Right lobe of liver (tissue), 6 donors: Measurements from ENCODE around the gene FSTL3. TPM values are rescaled to one million over a fixed set of nuclear protein-coding genes. Genes with fewer than 3 reads are reported as not detected.
"Not testable (repeated sequence)": the region's sequence is repeated elsewhere in the genome, so short reads cannot be mapped to it uniquely, and the experiment has no call there.

ENCODE experiments used
- ATAC-seq, 4 donors: fragments of 200-7000 bp; cut with Tn5 transposase; one replicate each; pipeline ENCODE4 v1.9.1; 2020; ENCODE audit warnings: mild to moderate bottlenecking in 4 of 4, moderate library complexity in 4 of 4
- DNase-seq, 3 donors: peaks; one replicate each; pipeline ENCODE4 v3.0.0-alpha.2; 2020
- H3K27ac ChIP-seq, 3 donors: fragments of 200-600 bp; one replicate each; pipeline ENCODE4 v1.8.0; 2022
- H3K27me3 ChIP-seq, 2 donors: fragments of 200-600 bp; one replicate each; pipeline ENCODE4 v1.8.0; 2022
- H3K36me3 ChIP-seq, 4 donors: fragments of 200-600 bp; sonication (generic) in 1 of 4; one replicate each; pipeline versions ENCODE4 v1.5.1 to v1.8.0; 2017 to 2022; ENCODE audit warnings: control low read depth in 1 of 4
- H3K4me1 ChIP-seq, 4 donors: fragments of 200-600 bp; sonication (generic) in 1 of 4; one replicate each; pipeline versions ENCODE4 v1.5.1 to v1.8.0; 2017 to 2022; ENCODE audit warnings: control low read depth in 1 of 4
- H3K4me3 ChIP-seq, 3 donors: fragments of 200-600 bp; one replicate each; pipeline ENCODE4 v1.8.0; 2022
- H3K9me3 ChIP-seq, 4 donors: fragments of 200-600 bp; sonication (generic) in 1 of 4; one replicate each; pipeline versions ENCODE4 v1.5.1 to v1.8.0; 2017 to 2022; ENCODE audit warnings: control low read depth in 1 of 4
- POLR2A ChIP-seq: fragments of 450-650 bp; IDR thresholded peaks from one replicate; pipeline ENCODE4 v1.6.1; 2017; ENCODE audit warnings: antibody characterized with exemption, mild to moderate bottlenecking
- WGBS: methylation state at CpG from one replicate; pipeline ENCODE4 v1.1.6; 2018; ENCODE audit warnings: low coverage, low lambda C conversion rate; ENCODE audit not compliant: insufficient coverage; ENCODE audit errors: missing lambda C conversion rate; 5-methylcytosine and 5-hydroxymethylcytosine counted together
- intact Hi-C, 2 donors: fragments of 100-400 bp; cut with DNase I; formaldehyde crosslinking; loops; one replicate each; pipeline versions ENCODE4 v1.11.2 to v1.14.1; 2022
- long read RNA-seq: library from polyadenylated mRNA; unstranded; transcript quantifications from one replicate; pipeline ENCODE4 v2.0.0, GENCODE V29; 2019
- total RNA-seq, 6 experiments: library from RNA; depleted of rRNA in 2 of 6; stranded (reverse); fragments of >200 nt in 2 of 6; fragmentation: NEBNext Ultra II Directional in 3 of 6; extraction: Animal tissue kit (Norgen Biotek cat#: 25700) in 3 of 6; gene quantifications; one replicate each; pipeline versions ENCODE4 v1.1.0 to v1.2.4, GENCODE V29; 2016 to 2023
- TF ChIP-seq, protein P1 (sequence below), 4 donors: fragments of 200-600 bp in 3 of 4; fragments of 450-650 bp in 1 of 4; IDR thresholded peaks; one replicate each; pipeline versions ENCODE4 v1.5.1 to v1.8.0; 2016 to 2022; ENCODE audit warnings: antibody characterized with exemption in 4 of 4, mild to moderate bottlenecking in 2 of 4
- donor health status: DM: no; HTN: yes; CAD: no.
- donor health status: DM: no; HTN: no; CAD: no.
- donor health status: DM: no; HTN: no; CAD: no.
- donor health status: DM: no; HTN: yes; CAD: no.
- donor health status: DM: no; HTN: yes; CAD: no.

FSTL3 gene
- total RNA-seq, result 10 to 100 TPM in 3 of 6 experiments, 1 to 10 TPM in 3; 4.2 to 18.7 (median 10.4) TPM
- long read RNA-seq, partial matches to known transcripts, result 0 of 5 reads
- long read RNA-seq, other reads (novel, unspliced or antisense), result 1 of 5 reads

DNA sequence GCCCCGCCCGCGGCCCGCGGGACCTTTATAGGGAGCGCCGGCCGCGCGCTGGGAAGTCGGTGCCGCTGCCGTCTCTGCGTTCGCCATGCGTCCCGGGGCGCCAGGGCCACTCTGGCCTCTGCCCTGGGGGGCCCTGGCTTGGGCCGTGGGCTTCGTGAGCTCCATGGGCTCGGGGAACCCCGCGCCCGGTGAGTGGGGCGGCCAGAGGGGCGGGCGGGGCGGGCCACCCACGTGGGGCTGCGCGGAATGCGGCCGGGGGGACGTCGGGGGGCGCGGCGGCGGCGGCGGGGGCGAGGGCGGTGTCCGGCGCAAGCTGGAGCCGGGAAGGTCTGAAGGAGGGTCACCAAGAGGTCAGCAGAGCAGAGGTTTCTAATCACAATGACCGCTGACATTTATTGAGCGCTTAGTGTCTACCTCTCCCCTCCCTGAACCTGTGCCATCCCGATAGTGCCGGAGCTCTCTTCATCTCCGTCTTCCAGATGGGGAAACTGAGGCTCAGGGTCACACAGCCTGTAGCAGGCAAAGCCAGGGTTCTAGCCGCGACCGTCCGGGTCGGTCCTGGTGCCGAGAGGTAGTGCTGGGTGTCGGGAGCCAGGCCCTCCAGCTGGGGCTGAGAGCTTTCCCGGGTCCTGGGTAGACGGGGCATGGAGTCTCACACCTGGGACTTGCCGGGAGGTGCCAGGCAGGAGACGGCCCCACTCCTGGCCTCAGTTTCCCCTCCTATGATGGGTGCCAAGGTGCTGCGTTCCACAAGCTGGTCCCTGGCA lies at the start of gene FSTL3:
Gene FSTL3 (plus strand): TSS at position 54 of the 767 bp plus-strand sequence. CDS start 32 bp downstream, at position 86.
- WGBS, result 23% methylated on average over 8 of the region's 63 CpGs
- intact Hi-C loops, result no loop called here
- Histone ChIP-seq H3K9me3 (no peaks in the 10 kb centered on the region), H3K27me3 (no peaks in the 10 kb centered on the region), H3K4me3 (peak within 1 kb of the TSS; percentile 23 to 32 (median 27)), H3K27ac (peak within 1 kb of the TSS; percentile 31 to 75 (median 53)), H3K4me1 (peaks cover 0 to 15% (median 0%) of the 10 kb centered on the region in 4 donors), H3K36me3 (no peaks in the 10 kb centered on the region)
- ATAC-seq, result no peak
- peak in 1 of 3 donors; percentile 25 for DNase-seq
- TF ChIP-seq, protein P1, sequence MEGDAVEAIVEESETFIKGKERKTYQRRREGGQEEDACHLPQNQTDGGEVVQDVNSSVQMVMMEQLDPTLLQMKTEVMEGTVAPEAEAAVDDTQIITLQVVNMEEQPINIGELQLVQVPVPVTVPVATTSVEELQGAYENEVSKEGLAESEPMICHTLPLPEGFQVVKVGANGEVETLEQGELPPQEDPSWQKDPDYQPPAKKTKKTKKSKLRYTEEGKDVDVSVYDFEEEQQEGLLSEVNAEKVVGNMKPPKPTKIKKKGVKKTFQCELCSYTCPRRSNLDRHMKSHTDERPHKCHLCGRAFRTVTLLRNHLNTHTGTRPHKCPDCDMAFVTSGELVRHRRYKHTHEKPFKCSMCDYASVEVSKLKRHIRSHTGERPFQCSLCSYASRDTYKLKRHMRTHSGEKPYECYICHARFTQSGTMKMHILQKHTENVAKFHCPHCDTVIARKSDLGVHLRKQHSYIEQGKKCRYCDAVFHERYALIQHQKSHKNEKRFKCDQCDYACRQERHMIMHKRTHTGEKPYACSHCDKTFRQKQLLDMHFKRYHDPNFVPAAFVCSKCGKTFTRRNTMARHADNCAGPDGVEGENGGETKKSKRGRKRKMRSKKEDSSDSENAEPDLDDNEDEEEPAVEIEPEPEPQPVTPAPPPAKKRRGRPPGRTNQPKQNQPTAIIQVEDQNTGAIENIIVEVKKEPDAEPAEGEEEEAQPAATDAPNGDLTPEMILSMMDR (IDR thresholded peaks at IDR 0.05), result no peak
- TF ChIP-seq POLR2A, result peak; percentile 15

DNA sequence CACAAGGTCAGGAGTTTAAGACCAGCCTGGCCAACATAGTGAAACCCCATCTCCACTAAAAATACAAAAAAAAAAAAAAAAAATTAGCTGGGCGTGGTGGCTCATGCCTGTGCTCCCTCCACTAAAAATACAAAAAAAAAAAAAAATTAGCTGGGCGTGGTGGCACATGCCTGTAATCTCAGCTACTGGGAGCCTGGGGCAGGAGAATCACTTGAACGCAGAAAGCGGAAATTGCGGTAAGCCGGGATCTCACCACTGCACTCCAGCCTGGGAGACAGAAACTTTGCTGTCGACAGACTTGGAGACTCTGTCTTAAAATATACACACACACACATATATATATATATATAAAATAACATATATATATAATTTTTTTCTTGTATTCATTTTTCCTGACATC lies 49.6 kb upstream of the FSTL3 start:
- H3K27me3 ChIP-seq, H3K4me3 ChIP-seq, H3K27ac ChIP-seq, intact Hi-C loops, H3K9me3 ChIP-seq, ATAC-seq, DNase-seq, H3K4me1 ChIP-seq: not testable (repeated sequence)
- peaks cover 0 to 38% (median 8%) of the 10 kb centered on the region in 4 donors for H3K36me3 ChIP-seq
- WGBS, result 92% methylated on average over 7 of the region's 7 CpGs

DNA sequence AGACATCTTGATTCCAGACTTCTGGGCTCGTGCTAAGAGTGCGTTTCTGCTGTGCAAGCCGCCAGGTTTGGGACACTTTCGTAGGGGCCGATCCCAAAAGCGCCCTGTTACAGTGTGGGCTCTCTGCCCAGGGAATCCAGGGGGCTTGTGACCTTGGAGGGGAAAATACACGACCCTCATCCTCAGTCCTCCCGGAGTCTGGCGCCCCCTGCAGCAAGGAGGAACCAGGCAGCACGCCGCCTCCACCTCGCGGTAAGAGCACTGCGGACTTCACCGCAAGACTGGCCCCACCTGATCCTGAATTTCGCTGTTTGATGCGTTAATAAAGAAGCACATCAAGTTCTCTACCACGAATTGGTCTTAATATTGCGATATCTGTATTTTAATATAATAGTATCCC lies 48.0 kb upstream of the FSTL3 start:
- 83% methylated on average over 4 of the region's 19 CpGs for WGBS
- no peak for ATAC-seq
- Histone ChIP-seq H3K9me3 (no peaks in the 10 kb centered on the region), H3K4me3 (no peak overlapping the region), H3K27me3 (no peaks in the 10 kb centered on the region), H3K4me1 (peaks cover 0 to 6% (median 3%) of the 10 kb centered on the region in 4 donors), H3K36me3 (peaks cover 0 to 34% (median 8%) of the 10 kb centered on the region in 4 donors), H3K27ac (no peak overlapping the region)
- intact Hi-C loops, result no loop called here
- DNase-seq, result no peak
- TF ChIP-seq, protein P1 (IDR thresholded peaks at IDR 0.05), result peak in 1 of 4 donors; percentile 11
- no peak for TF ChIP-seq POLR2A

DNA sequence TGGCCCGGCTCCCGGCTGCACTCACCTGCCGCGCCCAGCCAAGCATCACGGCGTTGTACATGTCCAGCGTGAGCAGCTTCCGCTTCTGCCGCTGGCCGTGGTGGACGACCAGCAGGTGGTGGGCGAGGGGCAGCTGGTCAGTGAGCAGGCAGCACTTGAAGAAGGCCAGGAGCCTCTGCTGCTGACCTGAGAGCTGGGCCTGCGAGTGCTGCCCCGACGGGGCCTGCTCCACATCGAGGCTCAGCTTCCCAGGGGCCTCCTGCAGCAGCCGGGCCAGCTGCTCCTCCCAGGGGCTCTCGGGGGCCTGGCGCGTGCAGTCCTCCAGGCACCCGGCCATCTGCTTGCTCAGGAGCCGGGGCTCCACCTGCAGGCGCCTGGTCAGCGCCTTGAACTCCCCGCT lies 46.7 kb upstream of the FSTL3 start:
- 81% methylated on average over 6 of the region's 25 CpGs for WGBS
- Histone ChIP-seq H3K36me3 (peaks cover 0 to 26% (median 7%) of the 10 kb centered on the region in 4 donors), H3K4me1 (peaks cover 0 to 13% (median 6%) of the 10 kb centered on the region in 4 donors)
- DNase-seq, H3K9me3 ChIP-seq, H3K4me3 ChIP-seq, H3K27ac ChIP-seq, intact Hi-C loops, H3K27me3 ChIP-seq, ATAC-seq: not testable (repeated sequence)

DNA sequence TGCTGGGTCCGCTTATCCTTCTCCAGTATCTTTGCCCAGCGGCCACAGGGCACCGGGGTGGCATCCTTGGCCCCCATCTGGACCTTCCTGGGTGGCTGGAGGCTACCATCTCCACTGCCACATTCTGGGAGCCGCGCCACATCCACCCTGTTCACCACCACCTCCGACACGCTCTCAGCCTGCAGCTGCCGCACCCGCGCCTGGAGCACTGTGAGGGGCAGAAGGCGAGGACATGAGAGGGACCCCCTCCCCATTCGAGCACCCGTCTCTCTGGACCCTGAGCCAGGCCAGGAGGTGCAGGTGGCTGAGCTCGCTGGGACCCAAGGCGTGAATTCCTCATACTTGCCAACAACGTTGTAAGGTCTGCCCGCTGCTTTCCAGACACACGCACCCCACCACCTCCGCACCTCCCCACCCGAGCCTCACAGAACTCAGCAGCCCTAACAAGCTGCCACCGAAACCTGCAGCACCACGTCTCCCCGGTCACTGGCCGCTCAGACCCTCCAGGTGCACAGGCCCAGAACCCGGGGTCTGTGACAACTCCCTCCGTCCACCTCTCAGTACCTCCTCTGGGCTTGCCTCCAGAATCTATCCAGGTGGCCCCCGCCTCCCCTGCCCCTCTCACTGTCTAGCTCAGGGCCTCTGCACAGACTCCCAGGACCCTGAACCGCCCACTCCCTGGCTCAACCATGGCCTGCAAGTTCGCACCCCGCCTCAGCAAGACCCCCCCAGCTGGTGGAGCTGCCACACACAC lies 46.1 kb upstream of the FSTL3 start:
- no peak overlapping the region for H3K4me3 ChIP-seq
- no peaks in the 10 kb centered on the region for H3K9me3 ChIP-seq
- DNase-seq, result no peak
- intact Hi-C loops, result no loop called here
- WGBS, result 93% methylated on average over 14 of the region's 30 CpGs
- H3K36me3 ChIP-seq, result peaks cover 0 to 21% (median 3%) of the 10 kb centered on the region in 4 donors
- H3K4me1 ChIP-seq, result peaks cover 0 to 13% (median 6%) of the 10 kb centered on the region in 4 donors
- H3K27ac ChIP-seq, result no peak overlapping the region
- ATAC-seq, result no peak
- no peak for TF ChIP-seq POLR2A
- TF ChIP-seq, protein P1 (IDR thresholded peaks at IDR 0.05), result no peak
- no peaks in the 10 kb centered on the region for H3K27me3 ChIP-seq
